ENCODE data around the gene TM4SF20. TPM values are rescaled to one million over a fixed set of nuclear protein-coding genes. Genes with fewer than 3 reads are reported as not detected.

The TM4SF20 gene
- total and polyA plus RNA-seq, 2 experiments from 2014 or later = not detected

DNA sequence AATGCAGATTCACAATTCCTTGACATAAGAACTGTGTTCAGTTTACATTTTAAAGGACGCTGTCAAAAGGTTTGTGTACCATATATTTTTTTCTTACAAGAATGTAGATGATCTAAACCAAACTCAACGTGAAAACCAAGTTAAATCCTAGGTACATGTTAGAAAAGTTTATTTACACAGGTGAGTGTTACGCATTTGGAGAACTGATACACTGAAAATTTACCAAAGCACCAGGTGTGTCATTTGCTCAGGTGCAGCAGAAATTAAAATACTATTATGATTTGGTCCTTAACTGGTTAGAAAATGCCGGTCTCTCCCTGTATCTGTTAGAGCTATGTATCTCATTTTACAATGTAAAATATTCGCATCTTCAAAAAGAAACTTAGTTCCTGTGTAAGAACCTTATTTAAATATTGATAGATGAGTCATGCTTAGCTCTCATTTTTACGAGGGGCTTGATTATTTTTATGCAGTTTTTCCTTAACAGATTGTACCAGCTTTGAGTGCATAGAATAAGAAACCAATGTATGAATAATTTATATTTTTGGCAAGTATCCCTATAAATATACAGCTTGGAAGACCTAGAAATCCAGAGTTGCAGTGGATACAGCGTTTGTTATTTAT, 29.0 kb downstream of the TM4SF20 start:
- H3K4me1 ChIP-seq (ENCODE audit: insufficient read depth) = peaks cover 3% of the 10 kb centered on the region
- H3K27ac Mint-ChIP-seq = no peak overlapping the region
- no peaks in the 10 kb centered on the region for H3F3A ChIP-seq (replicated peaks; ENCODE audit: low read depth)
- H3K9me3 Mint-ChIP-seq = no peaks in the 10 kb centered on the region
- H4K20me1 ChIP-seq (replicated peaks; ENCODE audit: insufficient read depth) = no peaks in the 10 kb centered on the region
- H3K27me3 ChIP-seq (ENCODE audit: insufficient read depth) = no peaks in the 10 kb centered on the region
- H3K9me2 ChIP-seq (ENCODE audit: insufficient read depth) = no peaks in the 10 kb centered on the region
- DNase-seq (ENCODE audit: low spot score) (no peak), ATAC-seq (no peak)
- H3K4me3 Mint-ChIP-seq = no peak overlapping the region
- no peak overlapping the region for H3K4me2 ChIP-seq
- H3K27me3 Mint-ChIP-seq (ENCODE audit: insufficient read depth, low read depth, poor library complexity) = no peaks in the 10 kb centered on the region
- no peak overlapping the region for H2AFZ ChIP-seq
- TF ChIP-seq POLR2AphosphoS5 (IDR thresholded peaks at IDR 0.05; ENCODE audit: low read depth) (no peak), CREB1 (CRISPR knock-in tag; IDR thresholded peaks at IDR 0.05; ENCODE audit: low read depth) (no peak), ZNF331 (CRISPR knock-in tag; IDR thresholded peaks at IDR 0.05; ENCODE audit: low read depth) (no peak), EZH2 (IDR thresholded peaks at IDR 0.05; ENCODE audit: low read depth, unreplicated experiment) (no peak)
- TF ChIP-seq, protein P1, sequence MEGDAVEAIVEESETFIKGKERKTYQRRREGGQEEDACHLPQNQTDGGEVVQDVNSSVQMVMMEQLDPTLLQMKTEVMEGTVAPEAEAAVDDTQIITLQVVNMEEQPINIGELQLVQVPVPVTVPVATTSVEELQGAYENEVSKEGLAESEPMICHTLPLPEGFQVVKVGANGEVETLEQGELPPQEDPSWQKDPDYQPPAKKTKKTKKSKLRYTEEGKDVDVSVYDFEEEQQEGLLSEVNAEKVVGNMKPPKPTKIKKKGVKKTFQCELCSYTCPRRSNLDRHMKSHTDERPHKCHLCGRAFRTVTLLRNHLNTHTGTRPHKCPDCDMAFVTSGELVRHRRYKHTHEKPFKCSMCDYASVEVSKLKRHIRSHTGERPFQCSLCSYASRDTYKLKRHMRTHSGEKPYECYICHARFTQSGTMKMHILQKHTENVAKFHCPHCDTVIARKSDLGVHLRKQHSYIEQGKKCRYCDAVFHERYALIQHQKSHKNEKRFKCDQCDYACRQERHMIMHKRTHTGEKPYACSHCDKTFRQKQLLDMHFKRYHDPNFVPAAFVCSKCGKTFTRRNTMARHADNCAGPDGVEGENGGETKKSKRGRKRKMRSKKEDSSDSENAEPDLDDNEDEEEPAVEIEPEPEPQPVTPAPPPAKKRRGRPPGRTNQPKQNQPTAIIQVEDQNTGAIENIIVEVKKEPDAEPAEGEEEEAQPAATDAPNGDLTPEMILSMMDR (conservative IDR thresholded peaks at IDR 0.05; ENCODE audit: low read depth in 2 of 2) = no peak
- H3K36me3 Mint-ChIP-seq (ENCODE audit: low read depth) = peaks cover 6% of the 10 kb centered on the region; the same call in 2 of the 3 replicates
- 0 out of 2 replicates have a peak, but pooled peaks cover 4% of the 10 kb centered on the region for H3K36me3 ChIP-seq (ENCODE audit: insufficient read depth)
- H3K4me1 Mint-ChIP-seq = peaks cover 7% of the 10 kb centered on the region; the same call in 2 of the 3 replicates
- no peak overlapping the region for H3K4me3 ChIP-seq
- H3K79me2 ChIP-seq (replicated peaks; ENCODE audit: insufficient read depth) = no peaks in the 10 kb centered on the region
- no peak overlapping the region for H3K27ac ChIP-seq (ENCODE audit: low read depth)

DNA sequence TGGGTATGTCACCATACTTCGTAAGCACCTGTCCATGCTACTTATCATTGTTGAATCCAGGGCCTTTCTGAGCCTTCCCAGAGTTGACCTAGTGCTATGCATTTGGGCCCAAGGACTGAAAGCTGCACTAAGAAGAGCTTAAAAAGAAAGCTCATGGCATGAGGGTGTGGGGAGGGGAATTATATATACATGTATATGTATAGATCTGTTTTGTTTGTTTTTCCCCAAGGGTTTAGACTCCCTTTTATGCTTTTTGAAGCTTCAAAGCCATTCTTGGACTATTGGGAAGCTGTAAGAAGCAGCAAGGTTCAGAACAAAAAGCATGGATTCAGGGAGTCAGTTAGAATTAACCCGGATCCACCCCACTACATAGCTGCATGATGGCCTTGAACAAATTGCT, 30.8 kb downstream of the TM4SF20 start:
- no peak overlapping the region for H3K4me3 Mint-ChIP-seq
- peaks cover 7% of the 10 kb centered on the region; the same call in 2 of the 3 replicates for H3K4me1 Mint-ChIP-seq
- Histone ChIP-seq H3K79me2 (replicated peaks; ENCODE audit: insufficient read depth) (no peaks in the 10 kb centered on the region), H3K4me1 (ENCODE audit: insufficient read depth) (peaks cover 3% of the 10 kb centered on the region), H4K20me1 (replicated peaks; ENCODE audit: insufficient read depth) (no peaks in the 10 kb centered on the region), H3K4me3 (no peak overlapping the region), H3K4me2 (no peak overlapping the region), H3F3A (replicated peaks; ENCODE audit: low read depth) (no peaks in the 10 kb centered on the region), H3K9me2 (ENCODE audit: insufficient read depth) (no peaks in the 10 kb centered on the region), H2AFZ (no peak overlapping the region), H3K27ac (ENCODE audit: low read depth) (no peak overlapping the region), H3K27me3 (ENCODE audit: insufficient read depth) (no peaks in the 10 kb centered on the region), H3K36me3 (ENCODE audit: insufficient read depth) (0 out of 2 replicates have a peak, but pooled peaks cover 4% of the 10 kb centered on the region)
- H3K9me3 Mint-ChIP-seq = no peaks in the 10 kb centered on the region
- no peak for DNase-seq (ENCODE audit: low spot score)
- H3K27ac Mint-ChIP-seq = no peak overlapping the region
- H3K27me3 Mint-ChIP-seq (ENCODE audit: insufficient read depth, low read depth, poor library complexity) = no peaks in the 10 kb centered on the region
- ATAC-seq = no peak
- H3K36me3 Mint-ChIP-seq (ENCODE audit: low read depth) = peaks cover 4% of the 10 kb centered on the region; the same call in 1 of the 3 replicates
- TF ChIP-seq STAT1 (IDR thresholded peaks at IDR 0.05; ENCODE audit: unreplicated experiment) (no peak), ZNF114 (CRISPR knock-in tag; IDR thresholded peaks at IDR 0.05) (no peak), CREB1 (CRISPR knock-in tag; IDR thresholded peaks at IDR 0.05; ENCODE audit: low read depth) (no peak), POLR2AphosphoS5 (IDR thresholded peaks at IDR 0.05; ENCODE audit: low read depth) (no peak), ZNF331 (CRISPR knock-in tag; IDR thresholded peaks at IDR 0.05; ENCODE audit: low read depth) (no peak), EZH2 (IDR thresholded peaks at IDR 0.05; ENCODE audit: low read depth, unreplicated experiment) (no peak), REST (IDR thresholded peaks at IDR 0.05; ENCODE audit: unreplicated experiment) (no peak)
- TF ChIP-seq, protein P2, sequence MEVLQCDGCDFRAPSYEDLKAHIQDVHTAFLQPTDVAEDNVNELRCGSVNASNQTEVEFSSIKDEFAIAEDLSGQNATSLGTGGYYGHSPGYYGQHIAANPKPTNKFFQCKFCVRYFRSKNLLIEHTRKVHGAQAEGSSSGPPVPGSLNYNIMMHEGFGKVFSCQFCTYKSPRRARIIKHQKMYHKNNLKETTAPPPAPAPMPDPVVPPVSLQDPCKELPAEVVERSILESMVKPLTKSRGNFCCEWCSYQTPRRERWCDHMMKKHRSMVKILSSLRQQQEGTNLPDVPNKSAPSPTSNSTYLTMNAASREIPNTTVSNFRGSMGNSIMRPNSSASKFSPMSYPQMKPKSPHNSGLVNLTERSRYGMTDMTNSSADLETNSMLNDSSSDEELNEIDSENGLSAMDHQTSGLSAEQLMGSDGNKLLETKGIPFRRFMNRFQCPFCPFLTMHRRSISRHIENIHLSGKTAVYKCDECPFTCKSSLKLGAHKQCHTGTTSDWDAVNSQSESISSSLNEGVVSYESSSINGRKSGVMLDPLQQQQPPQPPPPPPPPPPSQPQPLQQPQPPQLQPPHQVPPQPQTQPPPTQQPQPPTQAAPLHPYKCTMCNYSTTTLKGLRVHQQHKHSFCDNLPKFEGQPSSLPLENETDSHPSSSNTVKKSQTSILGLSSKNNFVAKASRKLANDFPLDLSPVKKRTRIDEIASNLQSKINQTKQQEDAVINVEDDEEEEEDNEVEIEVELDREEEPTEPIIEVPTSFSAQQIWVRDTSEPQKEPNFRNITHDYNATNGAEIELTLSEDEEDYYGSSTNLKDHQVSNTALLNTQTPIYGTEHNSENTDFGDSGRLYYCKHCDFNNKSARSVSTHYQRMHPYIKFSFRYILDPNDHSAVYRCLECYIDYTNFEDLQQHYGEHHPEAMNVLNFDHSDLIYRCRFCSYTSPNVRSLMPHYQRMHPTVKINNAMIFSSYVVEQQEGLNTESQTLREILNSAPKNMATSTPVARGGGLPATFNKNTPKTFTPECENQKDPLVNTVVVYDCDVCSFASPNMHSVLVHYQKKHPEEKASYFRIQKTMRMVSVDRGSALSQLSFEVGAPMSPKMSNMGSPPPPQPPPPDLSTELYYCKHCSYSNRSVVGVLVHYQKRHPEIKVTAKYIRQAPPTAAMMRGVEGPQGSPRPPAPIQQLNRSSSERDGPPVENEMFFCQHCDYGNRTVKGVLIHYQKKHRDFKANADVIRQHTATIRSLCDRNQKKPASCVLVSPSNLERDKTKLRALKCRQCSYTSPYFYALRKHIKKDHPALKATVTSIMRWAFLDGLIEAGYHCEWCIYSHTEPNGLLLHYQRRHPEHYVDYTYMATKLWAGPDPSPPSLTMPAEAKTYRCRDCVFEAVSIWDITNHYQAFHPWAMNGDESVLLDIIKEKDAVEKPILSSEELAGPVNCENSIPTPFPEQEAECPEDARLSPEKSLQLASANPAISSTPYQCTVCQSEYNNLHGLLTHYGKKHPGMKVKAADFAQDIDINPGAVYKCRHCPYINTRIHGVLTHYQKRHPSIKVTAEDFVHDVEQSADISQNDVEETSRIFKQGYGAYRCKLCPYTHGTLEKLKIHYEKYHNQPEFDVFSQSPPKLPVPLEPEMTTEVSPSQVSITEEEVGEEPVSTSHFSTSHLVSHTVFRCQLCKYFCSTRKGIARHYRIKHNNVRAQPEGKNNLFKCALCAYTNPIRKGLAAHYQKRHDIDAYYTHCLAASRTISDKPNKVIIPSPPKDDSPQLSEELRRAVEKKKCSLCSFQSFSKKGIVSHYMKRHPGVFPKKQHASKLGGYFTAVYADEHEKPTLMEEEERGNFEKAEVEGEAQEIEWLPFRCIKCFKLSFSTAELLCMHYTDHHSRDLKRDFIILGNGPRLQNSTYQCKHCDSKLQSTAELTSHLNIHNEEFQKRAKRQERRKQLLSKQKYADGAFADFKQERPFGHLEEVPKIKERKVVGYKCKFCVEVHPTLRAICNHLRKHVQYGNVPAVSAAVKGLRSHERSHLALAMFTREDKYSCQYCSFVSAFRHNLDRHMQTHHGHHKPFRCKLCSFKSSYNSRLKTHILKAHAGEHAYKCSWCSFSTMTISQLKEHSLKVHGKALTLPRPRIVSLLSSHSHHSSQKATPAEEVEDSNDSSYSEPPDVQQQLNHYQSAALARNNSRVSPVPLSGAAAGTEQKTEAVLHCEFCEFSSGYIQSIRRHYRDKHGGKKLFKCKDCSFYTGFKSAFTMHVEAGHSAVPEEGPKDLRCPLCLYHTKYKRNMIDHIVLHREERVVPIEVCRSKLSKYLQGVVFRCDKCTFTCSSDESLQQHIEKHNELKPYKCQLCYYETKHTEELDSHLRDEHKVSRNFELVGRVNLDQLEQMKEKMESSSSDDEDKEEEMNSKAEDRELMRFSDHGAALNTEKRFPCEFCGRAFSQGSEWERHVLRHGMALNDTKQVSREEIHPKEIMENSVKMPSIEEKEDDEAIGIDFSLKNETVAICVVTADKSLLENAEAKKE (CRISPR knock-in tag; IDR thresholded peaks at IDR 0.05) = no peak
